Measurements from ENCODE around the gene CENPB.

GRCh38 chr20:3771552-3772058, 14.9 kb downstream of the CENPB start:
- TF ChIP-seq CTCF (conservative IDR thresholded peaks at IDR 0.05; ENCODE audit: low read depth, low read length) (no peak), EZH2 (IDR thresholded peaks at IDR 0.05; ENCODE audit: borderline replicate concordance, low read depth, low read length, poor library complexity, severe bottlenecking) (no peak)
